ENCODE results near the gene ACP4.
"Not testable (repeated sequence)": the region's sequence is repeated elsewhere in the genome, so short reads cannot be mapped to it uniquely, and the experiment has no call there.

ACP4 gene

GRCh38 chr19:50795664-50796073 lies 5.5 kb downstream of the ACP4 start:
- Histone ChIP-seq H3K4me3 (no peak overlapping the region), H3K27ac (no peak overlapping the region)

- H3K27ac ChIP-seq, result no peak overlapping the region
- no peak overlapping the region for H3K4me3 ChIP-seq
Observed at GRCh38 chr19:50796128-50796633, 6.0 kb downstream of the ACP4 start.

- Histone ChIP-seq H3K4me3 (no peak overlapping the region), H3K27ac (no peak overlapping the region)
Observed at GRCh38 chr19:50796634-50797428, 6.6 kb downstream of the ACP4 start.

GRCh38 chr19:50797429-50797780 lies 7.2 kb downstream of the ACP4 start:
- Histone ChIP-seq H3K4me3 (no peak overlapping the region), H3K27ac (no peak overlapping the region)

GRCh38 chr19:50797781-50798658 lies 7.8 kb downstream of the ACP4 start:
- H3K27ac ChIP-seq, result no peak overlapping the region

GRCh38 chr19:50798659-50799546 lies 8.7 kb downstream of the ACP4 start:
- H3K27ac ChIP-seq, result no peak overlapping the region

More at GRCh38 chr19:50797781-50798658, 7.8 kb downstream of the ACP4 start:
- no peak overlapping the region for H3K4me3 ChIP-seq

GRCh38 chr19:50799547-50799851 lies 9.3 kb downstream of the ACP4 start:
- no peak overlapping the region for H3K4me3 ChIP-seq
- no peak overlapping the region for H3K27ac ChIP-seq

More at GRCh38 chr19:50798659-50799546, 8.7 kb downstream of the ACP4 start:
- H3K4me3 ChIP-seq, result no peak overlapping the region

- H3K27ac ChIP-seq, result no peak overlapping the region
- no peak overlapping the region for H3K4me3 ChIP-seq
Observed at GRCh38 chr19:50801107-50801506, 10.9 kb downstream of the ACP4 start.

- peak overlapping the region; percentile 91 to 100 (median 97) for H3K27ac ChIP-seq
- H3K4me3 ChIP-seq, result peak overlapping the region; percentile 79 to 98 (median 92)
Observed at GRCh38 chr19:50803633-50804419, 13.6 kb downstream of the ACP4 start.

GRCh38 chr19:50804420-50805272 lies 14.4 kb downstream of the ACP4 start:
- peak overlapping the region; percentile 79 to 98 (median 92) for H3K4me3 ChIP-seq

GRCh38 chr19:50808856-50809255 lies 18.6 kb downstream of the ACP4 start:
- no peak overlapping the region for H3K4me3 ChIP-seq
- no peak overlapping the region for H3K27ac ChIP-seq

More at GRCh38 chr19:50804420-50805272, 14.4 kb downstream of the ACP4 start:
- peak overlapping the region; percentile 91 to 100 (median 97) for H3K27ac ChIP-seq

- H3K4me3 ChIP-seq, H3K27ac ChIP-seq: not testable (repeated sequence)
Observed at GRCh38 chr19:50811622-50812238, 21.5 kb downstream of the ACP4 start.

GRCh38 chr19:50812474-50812873 lies 22.3 kb downstream of the ACP4 start:
- H3K4me3 ChIP-seq, result no peak overlapping the region
- no peak overlapping the region for H3K27ac ChIP-seq

- Histone ChIP-seq H3K27ac (no peak overlapping the region), H3K4me3 (no peak overlapping the region)
Observed at GRCh38 chr19:50814883-50815282, 24.7 kb downstream of the ACP4 start.

GRCh38 chr19:50815439-50815838 lies 25.2 kb downstream of the ACP4 start:
- H3K4me3 ChIP-seq, result no peak overlapping the region
- no peak overlapping the region for H3K27ac ChIP-seq

GRCh38 chr19:50817941-50818858 lies 28.0 kb downstream of the ACP4 start:
- Histone ChIP-seq H3K27ac (no peak overlapping the region), H3K4me3 (peak overlapping the region in 6 of 7 experiments; percentile 7 to 39 (median 27))

All from skin epidermis (tissue), 12 donors.